Sigmoid colon (tissue), 7 donors: ENCODE data around the gene GRM3. TPM values are rescaled to one million over a fixed set of nuclear protein-coding genes. Genes with fewer than 3 reads are reported as not detected.
A peak's percentile ranks its signal among the peaks of the same experiment; 100 is the strongest.

Experiments used
- DNase-seq: peaks from one replicate; pipeline ENCODE4 v3.0.0-alpha.2; 2019
- H3K27ac ChIP-seq, 4 donors: fragments of 200-600 bp; sonication (generic); one replicate each; pipeline ENCODE4 v1.5.1; 2016 to 2019; ENCODE audit warnings: mild to moderate bottlenecking in 1 of 4
- H3K27me3 ChIP-seq, 3 donors: fragments of 200-600 bp; sonication (generic); one replicate each; pipeline ENCODE4 v1.5.1; 2019; ENCODE audit warnings: mild to moderate bottlenecking in 1 of 3
- H3K36me3 ChIP-seq, 4 donors: fragments of 200-600 bp; sonication (generic); one replicate each; pipeline ENCODE4 v1.5.1; 2016 to 2019
- H3K4me1 ChIP-seq, 4 donors: fragments of 200-600 bp; sonication (generic); one replicate each; pipeline ENCODE4 v1.5.1; 2017 to 2019
- H3K4me3 ChIP-seq, 4 donors: fragments of 200-600 bp; sonication (generic); one replicate each; pipeline ENCODE4 v1.5.1; 2017 to 2019; ENCODE audit warnings: mild to moderate bottlenecking in 2 of 4, moderate library complexity in 1 of 4
- H3K9me3 ChIP-seq, 4 donors: fragments of 200-600 bp in 3 of 4; sonication (generic) in 3 of 4; one replicate each; pipeline versions ENCODE4 v1.5.1 to v1.6.1; 2013 to 2019
- EP300 ChIP-seq, 4 donors: sonication (generic); formaldehyde crosslinking; IDR thresholded peaks; one replicate each; pipeline ENCODE4 v1.6.1; 2017; ENCODE audit warnings: antibody characterized with exemption in 4 of 4
- POLR2A ChIP-seq, 2 donors: fragments of 450-650 bp; IDR thresholded peaks; one replicate each; pipeline ENCODE4 v1.6.1; 2016; ENCODE audit warnings: antibody characterized with exemption in 2 of 2, mild to moderate bottlenecking in 2 of 2, moderate library complexity in 2 of 2
- POLR2AphosphoS5 ChIP-seq, 4 donors: sonication (generic); formaldehyde crosslinking; IDR thresholded peaks; one replicate each; pipeline ENCODE4 v1.6.1; 2017; ENCODE audit warnings: antibody characterized with exemption in 4 of 4
- WGBS, 2 donors: extraction: QIAGEN DNeasy Blood & Tissue Kit; methylation state at CpG; one replicate each; pipeline ENCODE4 v1.1.7; 2013; 5-methylcytosine and 5-hydroxymethylcytosine counted together
- intact Hi-C: fragments of 100-400 bp; cut with DNase I; formaldehyde crosslinking; loops from one replicate; pipeline ENCODE4 v1.15.1; 2023
- polyA plus RNA-seq, 3 donors: library from polyadenylated mRNA; stranded (reverse); fragments of 200-250 nt; gene quantifications; one replicate each; pipeline ENCODE4 v1.2.3, GENCODE V29; 2013
- total RNA-seq, 4 donors: library from RNA; depleted of rRNA; stranded (reverse); fragments of >200 nt; gene quantifications; one replicate each; pipeline ENCODE4 v1.1.0, GENCODE V29; 2016
- TF ChIP-seq, protein P1 (sequence below), 4 experiments: fragments of 450-650 bp in 3 of 4; fragments of 200-600 bp in 1 of 4; IDR thresholded peaks; one replicate each; pipeline ENCODE4 v1.5.1; 2016 to 2019; ENCODE audit warnings: antibody characterized with exemption in 4 of 4, mild to moderate bottlenecking in 3 of 4, moderate library complexity in 2 of 4
- donor health status: healthy with polysubstance abuse.
- donor health status: Bipolar disorder and iron deficiency.
- donor health status: healthy.

GRM3 gene
- total and polyA plus RNA-seq, 7 donors = 1.4 TPM; not detected in 6

DNA sequence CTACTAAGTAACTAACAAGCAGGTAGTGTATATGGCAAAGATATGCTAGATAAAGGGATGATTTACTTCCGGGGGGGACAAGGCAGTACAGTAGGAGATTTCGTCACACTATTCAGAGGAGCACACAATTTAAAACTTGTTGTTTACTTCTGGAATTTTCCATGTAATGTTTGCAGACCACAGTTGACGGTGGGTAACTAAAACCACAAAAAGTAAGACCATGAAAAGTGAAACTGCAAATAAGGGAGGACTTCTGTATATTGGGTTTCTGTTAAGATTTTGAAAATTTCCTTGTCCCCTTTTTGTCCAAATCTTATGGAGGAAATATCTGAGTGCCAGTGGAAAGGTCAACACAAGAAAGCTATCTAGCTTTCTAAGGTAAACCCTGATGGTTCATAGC is 245.8 kb downstream of the GRM3 start:
- no peak for DNase-seq
- no peaks in the 10 kb centered on the region for H3K9me3 ChIP-seq
- 83 to 91% methylated on average over 3 of the region's 3 CpGs for WGBS, 2 donors
- H3K36me3 ChIP-seq = no peaks in the 10 kb centered on the region
- no peaks in the 10 kb centered on the region for H3K27me3 ChIP-seq
- H3K4me3 ChIP-seq = no peak overlapping the region
- no peak for TF ChIP-seq POLR2AphosphoS5 (IDR thresholded peaks at IDR 0.05)
- TF ChIP-seq POLR2A (IDR thresholded peaks at IDR 0.05) = no peak
- TF ChIP-seq, protein P1, sequence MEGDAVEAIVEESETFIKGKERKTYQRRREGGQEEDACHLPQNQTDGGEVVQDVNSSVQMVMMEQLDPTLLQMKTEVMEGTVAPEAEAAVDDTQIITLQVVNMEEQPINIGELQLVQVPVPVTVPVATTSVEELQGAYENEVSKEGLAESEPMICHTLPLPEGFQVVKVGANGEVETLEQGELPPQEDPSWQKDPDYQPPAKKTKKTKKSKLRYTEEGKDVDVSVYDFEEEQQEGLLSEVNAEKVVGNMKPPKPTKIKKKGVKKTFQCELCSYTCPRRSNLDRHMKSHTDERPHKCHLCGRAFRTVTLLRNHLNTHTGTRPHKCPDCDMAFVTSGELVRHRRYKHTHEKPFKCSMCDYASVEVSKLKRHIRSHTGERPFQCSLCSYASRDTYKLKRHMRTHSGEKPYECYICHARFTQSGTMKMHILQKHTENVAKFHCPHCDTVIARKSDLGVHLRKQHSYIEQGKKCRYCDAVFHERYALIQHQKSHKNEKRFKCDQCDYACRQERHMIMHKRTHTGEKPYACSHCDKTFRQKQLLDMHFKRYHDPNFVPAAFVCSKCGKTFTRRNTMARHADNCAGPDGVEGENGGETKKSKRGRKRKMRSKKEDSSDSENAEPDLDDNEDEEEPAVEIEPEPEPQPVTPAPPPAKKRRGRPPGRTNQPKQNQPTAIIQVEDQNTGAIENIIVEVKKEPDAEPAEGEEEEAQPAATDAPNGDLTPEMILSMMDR (IDR thresholded peaks at IDR 0.05) = no peak
- TF ChIP-seq EP300 (IDR thresholded peaks at IDR 0.05) = no peak
- H3K27ac ChIP-seq = no peak overlapping the region
- intact Hi-C loops = no loop called here
- H3K4me1 ChIP-seq = no peaks in the 10 kb centered on the region

DNA sequence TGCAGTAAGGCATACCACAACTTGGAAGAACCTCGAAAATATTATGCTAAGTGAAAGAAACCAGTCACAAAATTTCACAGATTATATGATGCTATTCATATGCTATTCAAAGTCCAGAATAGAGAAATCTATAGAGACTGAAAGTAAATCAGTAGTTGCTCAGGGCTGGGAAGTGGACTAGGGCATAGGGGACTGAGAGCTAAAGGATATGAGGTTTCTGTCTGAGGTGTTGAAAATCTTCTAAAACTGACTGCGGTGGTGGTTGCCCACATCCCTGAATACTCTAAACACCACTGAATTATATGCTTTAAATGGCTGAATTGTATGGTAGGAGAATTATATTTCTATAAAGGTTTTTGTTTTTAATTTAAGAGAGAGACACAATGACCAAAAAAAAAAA is 254.5 kb downstream of the GRM3 start:
- Histone ChIP-seq H3K27ac (no peak overlapping the region), H3K4me3 (no peak overlapping the region), H3K9me3 (no peaks in the 10 kb centered on the region), H3K36me3 (no peaks in the 10 kb centered on the region), H3K27me3 (no peaks in the 10 kb centered on the region), H3K4me1 (no peaks in the 10 kb centered on the region)
- 96 to 99% methylated on average over 2 of the region's 2 CpGs for WGBS, 2 donors
- no peak for DNase-seq
- TF ChIP-seq EP300 (IDR thresholded peaks at IDR 0.05) (no peak), POLR2AphosphoS5 (IDR thresholded peaks at IDR 0.05) (no peak), POLR2A (IDR thresholded peaks at IDR 0.05) (no peak)
- TF ChIP-seq, protein P1 (IDR thresholded peaks at IDR 0.05) = no peak
- intact Hi-C loops = no loop called here

DNA sequence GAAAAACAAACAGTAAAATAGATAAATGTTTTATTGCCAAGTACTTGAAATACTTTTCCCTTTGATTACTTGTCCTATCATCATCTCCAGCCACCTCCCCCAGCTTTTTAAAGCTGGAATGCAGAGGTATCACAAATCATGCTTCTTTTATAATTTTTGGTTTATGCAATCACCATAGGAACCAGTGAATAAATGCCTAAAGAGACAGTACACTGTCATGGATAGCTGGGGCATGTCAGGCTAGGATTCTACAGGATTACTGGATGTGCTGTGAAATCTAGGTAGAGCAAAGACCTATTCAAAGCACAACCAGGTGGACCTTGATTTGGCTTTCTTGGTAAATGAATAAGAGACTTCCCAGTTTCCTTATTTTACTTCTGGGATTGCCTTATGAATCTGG is 257.2 kb downstream of the GRM3 start:
- no peaks in the 10 kb centered on the region for H3K9me3 ChIP-seq
- no peaks in the 10 kb centered on the region for H3K27me3 ChIP-seq
- TF ChIP-seq POLR2AphosphoS5 (IDR thresholded peaks at IDR 0.05) (no peak), EP300 (IDR thresholded peaks at IDR 0.05) (no peak), POLR2A (IDR thresholded peaks at IDR 0.05) (no peak)
- TF ChIP-seq, protein P1 (IDR thresholded peaks at IDR 0.05) = no peak
- no peak overlapping the region for H3K4me3 ChIP-seq
- no peaks in the 10 kb centered on the region for H3K4me1 ChIP-seq
- no peaks in the 10 kb centered on the region for H3K36me3 ChIP-seq
- no peak overlapping the region for H3K27ac ChIP-seq
- DNase-seq = no peak
- intact Hi-C loops = no loop called here

DNA sequence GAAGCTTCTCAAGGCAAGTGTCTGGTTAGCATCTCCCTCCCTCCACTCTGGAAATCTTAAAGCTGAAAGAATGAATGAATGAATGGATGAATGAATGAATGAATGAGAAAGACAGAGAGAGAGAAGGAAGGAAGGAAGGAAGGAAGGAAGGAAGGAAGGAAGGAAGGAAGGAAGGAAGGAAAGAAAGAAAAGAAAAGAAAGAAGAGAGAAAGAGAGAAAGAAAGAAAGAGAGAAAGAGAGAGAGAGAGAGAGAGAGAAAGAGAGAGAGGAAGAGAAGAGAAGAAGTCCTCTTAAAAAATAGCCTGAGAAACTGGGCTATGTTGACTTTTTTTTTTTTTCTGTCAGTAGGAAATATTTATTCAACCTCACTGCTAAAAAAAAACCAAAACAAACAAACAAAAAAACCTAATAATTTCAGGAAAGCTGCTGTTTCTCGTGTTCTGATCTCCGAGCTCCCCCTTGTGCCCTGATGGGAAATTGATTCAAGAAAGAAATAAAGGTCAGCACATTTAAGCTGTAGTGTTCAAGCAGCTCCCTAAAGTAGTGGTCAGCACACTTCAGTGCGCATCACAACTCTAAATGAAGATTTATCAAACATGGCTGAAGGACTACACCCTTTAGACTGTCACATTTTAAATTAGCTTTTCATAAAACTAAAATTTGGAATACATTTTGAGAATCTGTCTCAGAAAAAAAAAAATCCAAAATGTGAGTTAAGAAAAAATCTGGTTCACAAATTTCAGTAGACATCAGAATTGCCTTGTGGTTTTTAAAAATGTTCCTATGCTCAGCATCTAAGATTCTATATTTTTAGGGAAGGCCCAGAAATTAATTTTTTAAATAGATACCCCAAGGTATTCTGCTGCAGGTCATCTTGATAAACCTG is 261.5 kb downstream of the GRM3 start:
- TF ChIP-seq POLR2AphosphoS5 (IDR thresholded peaks at IDR 0.05) (no peak), POLR2A (IDR thresholded peaks at IDR 0.05) (no peak)
- TF ChIP-seq, protein P1 (IDR thresholded peaks at IDR 0.05) = peak in 1 of 4 experiments; percentile 39

More for the DNA sequence above, 261.5 kb downstream of the GRM3 start:
- no peak overlapping the region for H3K27ac ChIP-seq
- intact Hi-C loops = no loop called here
- H3K36me3 ChIP-seq = no peaks in the 10 kb centered on the region
- no peaks in the 10 kb centered on the region for H3K27me3 ChIP-seq
- H3K4me3 ChIP-seq = no peak overlapping the region
- H3K9me3 ChIP-seq = no peaks in the 10 kb centered on the region
- H3K4me1 ChIP-seq = no peaks in the 10 kb centered on the region
- 30 to 42% methylated on average over 3 of the region's 3 CpGs for WGBS, 2 donors
- no peak for DNase-seq
